Dedifferentiated amniotic fluid mesenchymal stem cell (primary cell): ENCODE results near the gene RNF115.

Experiments
- DNase-seq: peaks from one replicate; pipeline ENCODE4 v3.0.0-alpha.2; 2016; ENCODE audit errors: extremely low spot score

Gene RNF115

GRCh38 chr1:145701306-145701862, 122.5 kb downstream of the RNF115 start:
- no peak for DNase-seq

- no peak for DNase-seq
Observed at GRCh38 chr1:145696630-145696960, 127.3 kb downstream of the RNF115 start.

- DNase-seq, result no peak
Observed at GRCh38 chr1:145695821-145696629, 127.9 kb downstream of the RNF115 start.

GRCh38 chr1:145692785-145693443, 131.0 kb downstream of the RNF115 start:
- DNase-seq, result no peak

- no peak for DNase-seq
Observed at GRCh38 chr1:145690587-145691558, 133.0 kb downstream of the RNF115 start.

- no peak for DNase-seq
Observed at GRCh38 chr1:145689922-145690321, 134.0 kb downstream of the RNF115 start.

GRCh38 chr1:145688924-145689323, 135.0 kb downstream of the RNF115 start:
- no peak for DNase-seq
